GM18526 (cell line): ENCODE measurements around the gene BCL2L12.

Experiments used
- POLR2A ChIP-seq: IDR thresholded peaks from 3 replicates; pipeline ENCODE4 v1.6.1; 2011; ENCODE audit not compliant: insufficient read length; ENCODE audit errors: extremely low read depth

BCL2L12 gene

GRCh38 chr19:49665351-49666119, at the start of gene BCL2L12, which contains the start of gene IRF3:
BCL2L12 (plus strand) TSS chr19:49665933; CDS start chr19:49666693, 760 bp downstream.
IRF3 (minus strand) TSS chr19:49665857; CDS start chr19:49664838, 1,019 bp downstream.
- TF ChIP-seq POLR2A: peak; percentile 63

- TF ChIP-seq POLR2A: no peak
Measured at GRCh38 chr19:49616532-49616931, 49.2 kb upstream of the BCL2L12 start.

GRCh38 chr19:49616945-49617344, 48.8 kb upstream of the BCL2L12 start:
- TF ChIP-seq POLR2A: no peak

- no peak for TF ChIP-seq POLR2A
Measured at GRCh38 chr19:49624967-49625910, 40.5 kb upstream of the BCL2L12 start.

GRCh38 chr19:49626226-49626625, 39.5 kb upstream of the BCL2L12 start:
- no peak for TF ChIP-seq POLR2A

GRCh38 chr19:49629659-49630058, 36.1 kb upstream of the BCL2L12 start:
- no peak for TF ChIP-seq POLR2A

- TF ChIP-seq POLR2A: no peak
Measured at GRCh38 chr19:49631014-49631588, 34.6 kb upstream of the BCL2L12 start.

- TF ChIP-seq POLR2A: no peak
Measured at GRCh38 chr19:49631610-49632192, 34.0 kb upstream of the BCL2L12 start.

- TF ChIP-seq POLR2A: no peak
Measured at GRCh38 chr19:49632576-49632975, 33.2 kb upstream of the BCL2L12 start.

GRCh38 chr19:49635530-49636232, 30.1 kb upstream of the BCL2L12 start:
- no peak for TF ChIP-seq POLR2A

- no peak for TF ChIP-seq POLR2A
Measured at GRCh38 chr19:49636233-49636932, 29.4 kb upstream of the BCL2L12 start.

GRCh38 chr19:49637821-49638738, 27.7 kb upstream of the BCL2L12 start:
- no peak for TF ChIP-seq POLR2A
